ENCODE measurements around the gene FUNDC2.

DNA sequence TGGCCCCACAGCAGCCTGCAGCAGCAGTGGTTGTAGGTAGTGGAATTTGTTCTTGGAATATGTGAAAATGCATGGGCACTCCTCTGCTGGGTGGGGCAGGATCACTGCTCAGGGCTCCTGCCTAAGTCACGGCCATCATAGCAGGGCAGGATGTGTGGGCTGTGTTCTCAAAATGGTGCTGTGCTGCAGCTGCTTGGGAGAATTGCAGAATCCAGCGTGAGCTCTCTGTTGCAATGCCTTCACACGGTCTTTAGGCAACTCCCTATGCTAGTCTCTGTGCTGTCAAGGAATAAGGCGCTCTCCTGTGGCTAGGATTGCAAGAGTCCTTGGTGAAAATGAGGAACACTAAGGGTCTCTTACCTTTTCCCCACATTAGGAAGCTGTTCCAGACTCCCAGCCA, 47.0 kb upstream of the FUNDC2 start:
- TF ChIP-seq, protein P1, sequence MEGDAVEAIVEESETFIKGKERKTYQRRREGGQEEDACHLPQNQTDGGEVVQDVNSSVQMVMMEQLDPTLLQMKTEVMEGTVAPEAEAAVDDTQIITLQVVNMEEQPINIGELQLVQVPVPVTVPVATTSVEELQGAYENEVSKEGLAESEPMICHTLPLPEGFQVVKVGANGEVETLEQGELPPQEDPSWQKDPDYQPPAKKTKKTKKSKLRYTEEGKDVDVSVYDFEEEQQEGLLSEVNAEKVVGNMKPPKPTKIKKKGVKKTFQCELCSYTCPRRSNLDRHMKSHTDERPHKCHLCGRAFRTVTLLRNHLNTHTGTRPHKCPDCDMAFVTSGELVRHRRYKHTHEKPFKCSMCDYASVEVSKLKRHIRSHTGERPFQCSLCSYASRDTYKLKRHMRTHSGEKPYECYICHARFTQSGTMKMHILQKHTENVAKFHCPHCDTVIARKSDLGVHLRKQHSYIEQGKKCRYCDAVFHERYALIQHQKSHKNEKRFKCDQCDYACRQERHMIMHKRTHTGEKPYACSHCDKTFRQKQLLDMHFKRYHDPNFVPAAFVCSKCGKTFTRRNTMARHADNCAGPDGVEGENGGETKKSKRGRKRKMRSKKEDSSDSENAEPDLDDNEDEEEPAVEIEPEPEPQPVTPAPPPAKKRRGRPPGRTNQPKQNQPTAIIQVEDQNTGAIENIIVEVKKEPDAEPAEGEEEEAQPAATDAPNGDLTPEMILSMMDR (IDR thresholded peaks at IDR 0.05 in 8 of 11, conservative IDR thresholded peaks at IDR 0.05 in 3 of 11), result no peak
- TF ChIP-seq POLR2A (IDR thresholded peaks at IDR 0.05) (no peak), POLR2AphosphoS5 (IDR thresholded peaks at IDR 0.05) (no peak)

Measured in spleen (tissue), 7 donors.